Lung (tissue), 12 donors: ENCODE measurements around the gene EDC3. TPM values are rescaled to one million over a fixed set of nuclear protein-coding genes. Genes with fewer than 3 reads are reported as not detected.

Experiments used
- ATAC-seq: fragments of 200-7000 bp; cut with Tn5 transposase; one replicate; pipeline ENCODE4 v1.9.1; 2020; ENCODE audit warnings: moderate number of reproducible peaks; ENCODE audit not compliant: insufficient read depth, low FRiP score
- DNase-seq, 3 donors: peaks; one replicate each; pipeline ENCODE4 v3.0.0-alpha.2; 2013 to 2017
- H3K27ac ChIP-seq, 2 donors: one replicate each; pipeline ENCODE4 v1.5.1; 2013; ENCODE audit warnings: mild to moderate bottlenecking in 2 of 2, moderate library complexity in 2 of 2, control low read depth in 1 of 2, inconsistent platforms in 1 of 2, low read depth in 1 of 2, low read length in 1 of 2
- H3K27me3 ChIP-seq, 3 donors: one replicate each; pipeline ENCODE4 v1.5.1; 2013; ENCODE audit warnings: low read length in 2 of 3; ENCODE audit not compliant: control insufficient read depth in 3 of 3, insufficient read depth in 3 of 3
- H3K36me3 ChIP-seq, 4 donors: one replicate each; pipeline ENCODE4 v1.5.1; 2013; ENCODE audit warnings: low read length in 4 of 4, mild to moderate bottlenecking in 1 of 4, moderate library complexity in 1 of 4; ENCODE audit not compliant: control insufficient read depth in 4 of 4, insufficient read depth in 4 of 4
- H3K4me1 ChIP-seq, 5 donors: one replicate each; pipeline ENCODE4 v1.5.1; 2013; ENCODE audit warnings: low read length in 5 of 5, mild to moderate bottlenecking in 2 of 5, moderate library complexity in 1 of 5; ENCODE audit not compliant: control insufficient read depth in 5 of 5, insufficient read depth in 5 of 5
- H3K4me3 ChIP-seq: one replicate; pipeline ENCODE4 v1.5.1; 2013; ENCODE audit warnings: mild to moderate bottlenecking, control low read depth, moderate library complexity
- H3K9ac ChIP-seq, 2 donors: one replicate each; pipeline ENCODE4 v1.5.1; 2013; ENCODE audit warnings: low read length in 2 of 2, control low read depth in 1 of 2; ENCODE audit not compliant: insufficient read depth in 1 of 2
- H3K9me3 ChIP-seq, 4 donors: one replicate each; pipeline ENCODE4 v1.5.1; 2013; ENCODE audit warnings: low read length in 3 of 4, mild to moderate bottlenecking in 1 of 4, moderate library complexity in 1 of 4; ENCODE audit not compliant: control insufficient read depth in 4 of 4, insufficient read depth in 3 of 4
- WGBS, 2 donors: extraction: QIAGEN DNeasy Blood & Tissue Kit; methylation state at CpG; one replicate each; pipeline ENCODE4 v1.1.7; 2013; 5-methylcytosine and 5-hydroxymethylcytosine counted together
- polyA plus RNA-seq, 2 donors: library from polyadenylated mRNA; stranded (reverse); fragments of 200-250 nt; gene quantifications; one replicate each; pipeline ENCODE4 v1.2.1, GENCODE V29; 2013
- total RNA-seq, 2 donors: library from RNA; depleted of rRNA in 1 of 2; stranded (reverse); fragments of >200 nt in 1 of 2; gene quantifications; one replicate each; pipeline ENCODE4 v1.2.1, GENCODE V29; 2014 to 2021
- TF ChIP-seq, protein P1 (sequence below): IDR thresholded peaks from 2 replicates; pipeline ENCODE4 v1.5.1; 2012; ENCODE audit warnings: mild to moderate bottlenecking; ENCODE audit errors: control extremely low read depth, extremely low read depth
- donor health status: control.
- donor health status: control.
- donor health status: Bipolar disorder and iron deficiency.
- donor health status: healthy.
- donor health status: DM: yes; HTN: yes; CAD: no.

Gene EDC3
- total and polyA plus RNA-seq, 4 donors, result 15.3 to 31.9 (median 22.0) TPM

DNA sequence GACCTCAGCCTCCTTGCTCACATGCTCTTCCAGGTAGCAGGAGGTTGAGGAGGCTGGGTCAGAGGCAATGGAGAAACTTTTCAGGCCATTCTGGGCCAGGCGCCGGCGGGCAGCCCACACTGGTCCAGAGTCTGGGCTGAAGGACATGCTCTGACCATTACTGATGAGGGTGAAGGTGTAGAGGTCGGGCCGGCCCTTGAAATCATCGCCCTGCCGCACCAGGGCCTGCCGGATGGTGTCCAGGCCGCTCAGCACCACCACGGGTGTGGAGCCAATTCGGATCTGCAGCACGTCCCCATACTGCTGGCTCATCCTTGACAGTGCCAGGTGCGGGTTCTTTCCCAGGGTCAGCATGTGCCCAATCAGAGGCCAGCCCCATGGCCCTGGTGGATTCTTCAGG lies 26.8 kb upstream of the EDC3 start:
- TF ChIP-seq, protein P1, sequence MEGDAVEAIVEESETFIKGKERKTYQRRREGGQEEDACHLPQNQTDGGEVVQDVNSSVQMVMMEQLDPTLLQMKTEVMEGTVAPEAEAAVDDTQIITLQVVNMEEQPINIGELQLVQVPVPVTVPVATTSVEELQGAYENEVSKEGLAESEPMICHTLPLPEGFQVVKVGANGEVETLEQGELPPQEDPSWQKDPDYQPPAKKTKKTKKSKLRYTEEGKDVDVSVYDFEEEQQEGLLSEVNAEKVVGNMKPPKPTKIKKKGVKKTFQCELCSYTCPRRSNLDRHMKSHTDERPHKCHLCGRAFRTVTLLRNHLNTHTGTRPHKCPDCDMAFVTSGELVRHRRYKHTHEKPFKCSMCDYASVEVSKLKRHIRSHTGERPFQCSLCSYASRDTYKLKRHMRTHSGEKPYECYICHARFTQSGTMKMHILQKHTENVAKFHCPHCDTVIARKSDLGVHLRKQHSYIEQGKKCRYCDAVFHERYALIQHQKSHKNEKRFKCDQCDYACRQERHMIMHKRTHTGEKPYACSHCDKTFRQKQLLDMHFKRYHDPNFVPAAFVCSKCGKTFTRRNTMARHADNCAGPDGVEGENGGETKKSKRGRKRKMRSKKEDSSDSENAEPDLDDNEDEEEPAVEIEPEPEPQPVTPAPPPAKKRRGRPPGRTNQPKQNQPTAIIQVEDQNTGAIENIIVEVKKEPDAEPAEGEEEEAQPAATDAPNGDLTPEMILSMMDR, result no peak
- Histone ChIP-seq H3K9me3 (peaks cover 0 to 4% (median 0%) of the 10 kb centered on the region in 4 donors), H3K4me3 (no peak overlapping the region), H3K36me3 (peaks cover 0 to 3% (median 0%) of the 10 kb centered on the region in 4 donors), H3K4me1 (peaks cover 0 to 30% (median 0%) of the 10 kb centered on the region in 5 donors), H3K27me3 (peaks cover 0 to 27% (median 19%) of the 10 kb centered on the region in 3 donors), H3K27ac (peak overlapping the region in 1 of 2 donors; percentile 43), H3K9ac (no peak overlapping the region)
- DNase-seq, result no peak
- WGBS, 2 donors, result 83 to 93% methylated on average over 13 of the region's 13 CpGs
- no peak for ATAC-seq

DNA sequence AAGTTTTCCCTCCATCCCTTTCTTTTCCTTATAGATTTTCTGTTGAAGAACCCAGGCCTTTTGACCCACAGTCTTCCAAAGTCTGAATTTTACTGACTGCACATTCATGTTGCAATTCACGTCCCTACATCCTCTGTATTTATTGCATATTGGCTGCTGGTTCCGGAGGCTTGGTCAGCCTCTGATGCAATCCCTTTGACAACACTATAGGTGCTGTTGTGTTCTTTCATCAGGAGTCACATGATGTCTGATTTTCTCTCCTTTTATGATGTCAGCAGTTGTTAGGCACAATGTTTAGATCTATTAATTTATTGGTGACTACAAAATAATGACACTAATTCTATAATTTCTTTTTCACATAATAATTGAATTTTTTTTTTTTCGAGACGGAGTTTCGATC lies 20.8 kb upstream of the EDC3 start:
- H3K4me1 ChIP-seq, result peaks cover 0 to 8% (median 0%) of the 10 kb centered on the region in 5 donors
- H3K27ac ChIP-seq, result no peak overlapping the region
- DNase-seq (no peak), ATAC-seq (no peak)
- peaks cover 0 to 3% (median 0%) of the 10 kb centered on the region in 4 donors for H3K36me3 ChIP-seq
- TF ChIP-seq, protein P1, result no peak
- no peak overlapping the region for H3K4me3 ChIP-seq
- peaks cover 0 to 4% (median 0%) of the 10 kb centered on the region in 4 donors for H3K9me3 ChIP-seq
- peaks cover 0 to 3% (median 0%) of the 10 kb centered on the region in 3 donors for H3K27me3 ChIP-seq
- no peak overlapping the region for H3K9ac ChIP-seq
- WGBS, 2 donors, result 65 to 75% methylated on average over 5 of the region's 5 CpGs

DNA sequence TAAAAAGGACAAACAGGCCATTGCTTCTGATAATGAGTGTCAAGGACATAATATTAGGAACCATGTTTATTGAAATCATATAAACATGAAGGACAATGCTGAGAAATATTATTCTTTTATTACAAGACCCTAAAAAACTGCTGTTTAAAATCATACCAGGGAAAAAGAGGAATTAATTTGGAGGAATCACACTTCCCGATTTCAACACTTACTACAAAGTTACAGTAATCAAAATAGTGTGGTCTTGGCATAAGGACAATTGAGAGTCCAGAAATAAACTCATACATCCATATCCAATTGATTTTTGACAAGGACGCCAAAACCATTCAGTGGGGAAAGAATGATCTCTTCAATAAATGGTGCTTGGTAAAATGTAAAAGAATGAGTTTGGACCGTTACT lies 16.5 kb upstream of the EDC3 start:
- Histone ChIP-seq H3K9me3 (peaks cover 0 to 2% (median 0%) of the 10 kb centered on the region in 4 donors), H3K27ac (no peak overlapping the region), H3K4me3 (no peak overlapping the region), H3K27me3 (no peaks in the 10 kb centered on the region), H3K4me1 (peaks cover 0 to 2% (median 0%) of the 10 kb centered on the region in 5 donors), H3K9ac (no peak overlapping the region), H3K36me3 (no peaks in the 10 kb centered on the region)
- TF ChIP-seq, protein P1, result no peak
- 60 to 71% methylated on average over 3 of the region's 3 CpGs for WGBS, 2 donors
- ATAC-seq (no peak), DNase-seq (no peak)
